Activated CD4-positive, alpha-beta T cell treated with anti-CD3 and anti-CD28 coated beads, Interleukin-2, amount 10 ng/mL, durations not matched to agents 7 days and 5 days (primary cell): Measurements from ENCODE around the gene KIF24. TPM values are rescaled to one million over a fixed set of nuclear protein-coding genes. Genes with fewer than 3 reads are reported as not detected.
"Not testable (repeated sequence)": the region's sequence is repeated elsewhere in the genome, so short reads cannot be mapped to it uniquely, and the experiment has no call there.

Experiments used
- CTCF ChIA-PET: fragments of 350-600 bp; sonication (Branson Sonifier 250); formaldehyde crosslinking; loops from one replicate; lab custom pipeline; 2021; ENCODE audit warnings: antibody characterized with exemption; lab: Charles Lee
- POLR2A ChIA-PET: fragments of 350-600 bp; sonication (Branson Sonifier 250); formaldehyde crosslinking; loops from one replicate; lab custom pipeline; 2021; ENCODE audit warnings: antibody characterized with exemption; lab: Charles Lee
- DNase-seq: peaks from one replicate; pipeline ENCODE4 v3.0.0-alpha.2; 2020
- H3K27ac Mint-ChIP-seq: one replicate; pipeline ENCODE4 v1.8.0; 2021; ENCODE audit warnings: mild to moderate bottlenecking, moderate library complexity, mixed read lengths
- H3K27me3 Mint-ChIP-seq: one replicate; pipeline ENCODE4 v1.8.0; 2021; ENCODE audit warnings: mixed read lengths
- H3K36me3 Mint-ChIP-seq: one replicate; pipeline ENCODE4 v1.8.0; 2021; ENCODE audit warnings: low read depth, mixed read lengths
- H3K4me1 Mint-ChIP-seq: one replicate; pipeline ENCODE4 v1.8.0; 2021; ENCODE audit warnings: mixed read lengths
- H3K4me3 Mint-ChIP-seq: one replicate; pipeline ENCODE4 v1.8.0; 2021; ENCODE audit warnings: mild to moderate bottlenecking, moderate library complexity, mixed read lengths
- H3K9me3 Mint-ChIP-seq: one replicate; pipeline ENCODE4 v1.8.0; 2021; ENCODE audit warnings: mixed read lengths
- total RNA-seq, 2 experiments: library from RNA; stranded (reverse); gene quantifications; one replicate each; pipeline ENCODE4 v1.2.3, GENCODE V29; 2021

KIF24 gene
- total RNA-seq, 2 experiments from 2014 or later, result 11.0 to 12.5 TPM

GRCh38 chr9:34349324-34349723, 20.3 kb upstream of the KIF24 start:
- Mint-ChIP-seq H3K27me3 (no peaks in the 10 kb centered on the region), H3K4me3 (no peak overlapping the region), H3K27ac (no peak overlapping the region), H3K4me1 (no peaks in the 10 kb centered on the region), H3K9me3 (no peaks in the 10 kb centered on the region), H3K36me3 (peaks cover 12% of the 10 kb centered on the region)
- ChIA-PET CTCF (interaction anchor here (0.6 to 2.2 kb wide), 4 partner anchors 13 to 71 kb away, joined by 3 to 5 read pairs (median 4); no protein-coding TSS in a partner anchor), POLR2A (no interaction called here)
- no peak for DNase-seq

DNA sequence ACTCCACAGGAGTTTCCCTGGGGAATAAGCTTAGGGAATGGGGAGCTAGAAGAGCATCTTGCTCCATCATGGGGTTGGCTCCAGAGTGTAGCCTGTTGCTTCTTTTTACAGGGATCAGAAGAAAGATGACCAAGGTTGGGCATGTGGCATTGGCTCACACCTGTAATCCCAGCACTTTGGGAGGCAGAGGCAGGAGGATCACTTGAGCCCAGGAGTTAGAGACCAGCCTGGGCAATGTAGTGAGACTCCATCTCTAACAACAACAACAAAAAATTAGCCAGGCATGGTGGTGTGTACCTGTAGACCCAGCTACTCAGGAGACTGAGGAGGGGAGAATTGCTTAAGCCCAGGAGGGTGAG, 18.7 kb upstream of the KIF24 start:
- Mint-ChIP-seq H3K27me3 (no peaks in the 10 kb centered on the region), H3K4me3 (no peak overlapping the region), H3K27ac (no peak overlapping the region), H3K4me1 (no peaks in the 10 kb centered on the region), H3K9me3 (no peaks in the 10 kb centered on the region), H3K36me3 (peaks cover 22% of the 10 kb centered on the region)
- ChIA-PET POLR2A (no interaction called here), CTCF (interaction anchor here (0.6 to 1.5 kb wide), 4 partner anchors 13 to 556 kb away, joined by 3 to 4 read pairs (median 4); no protein-coding TSS in a partner anchor)
- no peak for DNase-seq

GRCh38 chr9:34346873-34347799, 18.1 kb upstream of the KIF24 start:
- ChIA-PET POLR2A (no interaction called here), CTCF (interaction anchor here (0.6 to 1.5 kb wide), 7 partner anchors 9 to 556 kb away, joined by 3 to 4 read pairs (median 3); no protein-coding TSS in a partner anchor)
- H3K4me1 Mint-ChIP-seq, result no peaks in the 10 kb centered on the region
- no peaks in the 10 kb centered on the region for H3K9me3 Mint-ChIP-seq
- H3K36me3 Mint-ChIP-seq, result peaks cover 26% of the 10 kb centered on the region
- DNase-seq, result no peak
- no peak overlapping the region for H3K4me3 Mint-ChIP-seq
- H3K27ac Mint-ChIP-seq, result no peak overlapping the region
- H3K27me3 Mint-ChIP-seq, result no peaks in the 10 kb centered on the region

DNA sequence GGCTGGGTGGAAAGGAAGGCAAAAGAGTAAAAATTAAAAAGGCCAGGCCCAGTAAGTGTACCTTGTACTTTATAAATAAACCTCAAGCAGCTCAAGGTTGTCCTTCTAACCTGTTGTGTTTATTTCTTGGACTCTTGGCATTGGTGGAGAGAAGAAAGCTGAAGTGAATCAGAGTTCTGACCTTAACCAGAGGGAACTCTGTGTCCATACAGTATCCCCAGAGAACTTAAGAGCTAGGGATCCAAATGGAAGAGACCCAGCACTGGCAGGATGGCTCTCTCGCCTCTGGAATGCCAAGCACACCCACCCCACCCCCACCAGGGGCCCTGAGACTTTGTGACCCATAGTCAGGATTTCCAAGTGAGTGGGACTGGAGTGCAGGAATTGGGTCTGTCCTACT, 14.5 kb upstream of the KIF24 start:
- no peaks in the 10 kb centered on the region for H3K27me3 Mint-ChIP-seq
- H3K4me1 Mint-ChIP-seq, result no peaks in the 10 kb centered on the region
- H3K36me3 Mint-ChIP-seq, result peaks cover 30% of the 10 kb centered on the region
- H3K27ac Mint-ChIP-seq, result no peak overlapping the region
- POLR2A ChIA-PET, result no interaction called here
- no peak overlapping the region for H3K4me3 Mint-ChIP-seq
- no peak for DNase-seq
- H3K9me3 Mint-ChIP-seq, result no peaks in the 10 kb centered on the region
- CTCF ChIA-PET, result interaction anchor here (0.8 to 1.1 kb wide), 4 partner anchors 9 to 117 kb away, joined by 3 read pairs; partner anchors contain the start of gene MYORG

DNA sequence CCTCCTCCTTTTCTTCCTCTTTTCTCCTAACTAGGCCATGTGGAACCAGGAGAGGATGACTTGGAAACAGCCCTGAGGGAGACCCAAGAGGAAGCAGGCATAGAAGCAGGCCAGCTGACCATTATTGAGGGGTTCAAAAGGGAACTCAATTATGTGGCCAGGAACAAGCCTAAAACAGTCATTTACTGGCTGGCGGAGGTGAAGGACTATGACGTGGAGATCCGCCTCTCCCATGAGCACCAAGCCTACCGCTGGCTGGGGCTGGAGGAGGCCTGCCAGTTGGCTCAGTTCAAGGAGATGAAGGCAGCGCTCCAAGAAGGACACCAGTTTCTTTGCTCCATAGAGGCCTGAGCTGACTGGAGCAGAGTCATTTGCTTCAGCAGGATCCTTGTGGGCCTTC, 14.0 kb upstream of the KIF24 start:
- POLR2A ChIA-PET, result no interaction called here
- no peak overlapping the region for H3K27ac Mint-ChIP-seq
- CTCF ChIA-PET, result interaction anchor here (0.8 kb wide), 1 partner anchor 118 kb away, joined by 3 read pairs; no protein-coding TSS in a partner anchor
- peaks cover 32% of the 10 kb centered on the region for H3K36me3 Mint-ChIP-seq
- DNase-seq, result no peak
- no peak overlapping the region for H3K4me3 Mint-ChIP-seq
- no peaks in the 10 kb centered on the region for H3K9me3 Mint-ChIP-seq
- no peaks in the 10 kb centered on the region for H3K4me1 Mint-ChIP-seq
- no peaks in the 10 kb centered on the region for H3K27me3 Mint-ChIP-seq

- POLR2A ChIA-PET, result no interaction called here
- H3K4me3 Mint-ChIP-seq, result no peak overlapping the region
- no peaks in the 10 kb centered on the region for H3K27me3 Mint-ChIP-seq
- CTCF ChIA-PET, result interaction anchor here (1.2 kb wide), 1 partner anchor 10 kb away, joined by 4 read pairs; no protein-coding TSS in a partner anchor
- peaks cover 34% of the 10 kb centered on the region for H3K36me3 Mint-ChIP-seq
- no peak for DNase-seq
- H3K27ac Mint-ChIP-seq, result no peak overlapping the region
- no peaks in the 10 kb centered on the region for H3K4me1 Mint-ChIP-seq
- H3K9me3 Mint-ChIP-seq, result no peaks in the 10 kb centered on the region
Observed at GRCh38 chr9:34341659-34342295, 12.7 kb upstream of the KIF24 start.

DNA sequence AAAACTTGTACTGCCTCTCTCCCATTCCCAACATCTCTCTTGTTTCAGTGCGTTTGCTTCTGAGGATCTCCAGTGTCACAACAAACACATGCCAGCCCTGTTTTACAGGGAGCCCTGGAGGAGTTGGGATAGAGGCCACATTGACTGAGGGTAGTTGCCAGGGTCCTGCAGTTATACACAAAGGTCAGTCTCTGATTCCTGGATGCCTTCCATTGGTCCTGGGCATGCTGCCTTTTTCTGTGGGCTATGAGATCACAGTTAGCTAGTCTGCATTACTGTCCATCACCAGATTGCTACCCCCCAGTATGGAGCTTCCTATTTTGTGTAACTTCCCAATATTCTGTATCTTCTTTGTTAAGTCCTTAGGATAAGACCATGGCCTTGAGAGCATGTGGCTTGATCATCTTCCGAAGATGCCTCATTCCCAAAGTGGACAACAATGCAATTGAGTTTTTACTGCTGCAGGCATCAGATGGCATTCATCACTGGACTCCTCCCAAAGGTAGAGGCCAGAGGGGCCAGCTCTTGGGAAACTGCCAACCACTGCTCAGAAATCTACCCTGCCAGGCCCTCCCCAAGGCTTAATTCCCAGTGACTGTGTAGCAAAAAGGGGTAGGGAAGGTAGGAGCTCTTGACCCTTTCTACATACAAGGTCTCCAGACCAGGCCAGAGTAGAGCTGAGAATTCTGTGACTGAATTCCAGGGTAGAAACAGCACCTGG, 9.8 kb upstream of the KIF24 start:
- no peak overlapping the region for H3K27ac Mint-ChIP-seq
- no peak overlapping the region for H3K4me3 Mint-ChIP-seq
- H3K4me1 Mint-ChIP-seq, result peaks cover 2% of the 10 kb centered on the region
- H3K36me3 Mint-ChIP-seq, result peaks cover 30% of the 10 kb centered on the region
- no peaks in the 10 kb centered on the region for H3K9me3 Mint-ChIP-seq
- no peak for DNase-seq
- POLR2A ChIA-PET, result no interaction called here
- CTCF ChIA-PET, result interaction anchor here (1.4 to 2.2 kb wide), 2 partner anchors 18 to 37 kb away, joined by 3 to 5 read pairs; partner anchors contain the start of gene MYORG
- no peaks in the 10 kb centered on the region for H3K27me3 Mint-ChIP-seq

GRCh38 chr9:34338079-34338478, 9.0 kb upstream of the KIF24 start:
- peaks cover 23% of the 10 kb centered on the region for H3K36me3 Mint-ChIP-seq
- ChIA-PET POLR2A (interaction anchor here (0.6 kb wide), 1 partner anchor 77 kb away, joined by 7 read pairs; no protein-coding TSS in a partner anchor), CTCF (interaction anchor here (0.6 to 2.2 kb wide), 5 partner anchors 9 to 687 kb away, joined by 3 to 5 read pairs (median 3); partner anchors contain the start of gene MYORG)
- not testable (repeated sequence) for H3K9me3 Mint-ChIP-seq, H3K4me1 Mint-ChIP-seq, H3K27me3 Mint-ChIP-seq, H3K4me3 Mint-ChIP-seq, H3K27ac Mint-ChIP-seq, DNase-seq

GRCh38 chr9:34337403-34337802, 8.3 kb upstream of the KIF24 start:
- Mint-ChIP-seq H3K4me1 (peaks cover 7% of the 10 kb centered on the region), H3K27ac (no peak overlapping the region), H3K9me3 (no peaks in the 10 kb centered on the region), H3K4me3 (no peak overlapping the region), H3K27me3 (no peaks in the 10 kb centered on the region), H3K36me3 (peaks cover 19% of the 10 kb centered on the region)
- ChIA-PET CTCF (interaction anchor here (0.8 to 1.1 kb wide), 2 partner anchors 9 to 41 kb away, joined by 3 read pairs; no protein-coding TSS in a partner anchor), POLR2A (interaction anchor here (0.6 kb wide), 1 partner anchor 77 kb away, joined by 7 read pairs; no protein-coding TSS in a partner anchor)
- DNase-seq, result no peak

DNA sequence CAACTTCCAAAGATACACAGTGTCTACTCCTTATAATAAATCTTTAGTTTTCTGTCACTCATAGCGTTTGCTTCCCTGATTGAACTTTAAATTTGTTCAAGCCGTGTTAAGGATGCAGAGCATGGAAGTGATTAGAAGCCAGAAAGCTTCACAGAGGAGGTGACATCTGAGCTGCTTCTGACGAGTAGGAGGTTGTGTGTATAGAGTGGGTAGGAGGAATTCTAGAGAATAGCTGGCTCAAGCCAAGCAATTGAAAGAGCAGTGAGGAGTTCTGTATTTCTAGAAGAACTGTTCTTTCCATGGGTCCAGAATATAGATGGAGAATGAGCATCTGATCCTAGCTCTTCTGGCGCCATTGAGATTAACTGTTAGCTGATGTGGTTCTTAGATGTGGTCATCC, 6.3 kb upstream of the KIF24 start:
- Mint-ChIP-seq H3K27ac (no peak overlapping the region), H3K4me3 (no peak overlapping the region), H3K4me1 (peaks cover 20% of the 10 kb centered on the region), H3K36me3 (peaks cover 16% of the 10 kb centered on the region), H3K9me3 (no peaks in the 10 kb centered on the region), H3K27me3 (no peaks in the 10 kb centered on the region)
- ChIA-PET CTCF (interaction anchor here (0.5 to 6.0 kb wide), 6 partner anchors 9 to 274 kb away, joined by 3 to 43 read pairs (median 4); no protein-coding TSS in a partner anchor), POLR2A (interaction anchor here (0.8 kb wide), 1 partner anchor 69 kb away, joined by 3 read pairs; no protein-coding TSS in a partner anchor)
- no peak for DNase-seq

- Mint-ChIP-seq H3K4me1 (peaks cover 23% of the 10 kb centered on the region), H3K27ac (no peak overlapping the region), H3K27me3 (no peaks in the 10 kb centered on the region), H3K4me3 (no peak overlapping the region), H3K9me3 (no peaks in the 10 kb centered on the region), H3K36me3 (peaks cover 12% of the 10 kb centered on the region)
- POLR2A ChIA-PET, result no interaction called here
- no peak for DNase-seq
- CTCF ChIA-PET, result interaction anchor here (0.5 to 6.0 kb wide), 6 partner anchors 9 to 273 kb away, joined by 3 to 43 read pairs (median 4); no protein-coding TSS in a partner anchor
Observed at GRCh38 chr9:34334916-34335315, 5.8 kb upstream of the KIF24 start.

DNA sequence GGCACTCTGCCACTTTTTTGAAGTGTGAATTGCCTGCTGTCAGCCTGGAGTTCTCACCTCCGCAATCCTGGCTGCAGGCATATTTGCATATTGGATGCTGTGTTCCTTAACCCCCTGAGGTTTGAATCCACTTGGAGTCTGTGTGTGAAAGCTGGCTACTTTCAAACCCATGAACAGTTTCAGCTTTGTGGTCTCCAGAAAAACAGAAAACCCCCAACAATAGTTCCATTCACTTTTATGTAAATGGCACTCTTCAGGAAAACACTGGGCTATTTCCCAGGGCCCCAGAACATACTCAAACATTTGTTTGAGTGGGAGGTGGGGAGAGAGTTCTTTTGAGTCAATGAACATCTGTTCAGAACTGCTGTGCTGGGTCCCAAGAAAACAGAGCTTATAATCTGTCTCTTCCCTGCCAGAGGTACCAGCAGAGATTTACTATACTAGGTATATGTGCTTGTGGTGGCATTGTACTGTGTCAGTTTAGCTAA, 5.3 kb upstream of the KIF24 start:
- peaks cover 13% of the 10 kb centered on the region for H3K36me3 Mint-ChIP-seq
- ChIA-PET POLR2A (no interaction called here), CTCF (interaction anchor here (0.8 to 6.0 kb wide), 6 partner anchors 10 to 46 kb away, joined by 3 to 43 read pairs (median 4); no protein-coding TSS in a partner anchor)
- no peak overlapping the region for H3K4me3 Mint-ChIP-seq
- peaks cover 24% of the 10 kb centered on the region for H3K4me1 Mint-ChIP-seq
- no peak overlapping the region for H3K27ac Mint-ChIP-seq
- no peaks in the 10 kb centered on the region for H3K9me3 Mint-ChIP-seq
- no peaks in the 10 kb centered on the region for H3K27me3 Mint-ChIP-seq
- DNase-seq, result no peak
